PFSK-1 (cell line): ENCODE results near the gene IGFBP5.

Experiments used
- FOXP2 ChIP-seq: optimal IDR thresholded peaks from 2 replicates; pipeline ENCODE3; 2011; ENCODE audit warnings: borderline replicate concordance, control low read depth, inconsistent platforms; ENCODE audit not compliant: insufficient read depth; ENCODE audit errors: extremely low read length, extremely low read depth
- POLR2AphosphoS5 ChIP-seq: IDR thresholded peaks from 2 replicates; pipeline ENCODE4 v1.6.1; 2012; ENCODE audit warnings: low read depth, mild to moderate bottlenecking, control low read depth, low read length, moderate library complexity
- SIN3A ChIP-seq: IDR thresholded peaks from 2 replicates; pipeline ENCODE4 v1.6.1; 2012; ENCODE audit warnings: mild to moderate bottlenecking, low read length, moderate library complexity, borderline replicate concordance; ENCODE audit not compliant: insufficient read depth
- TAF1 ChIP-seq: IDR thresholded peaks from 2 replicates; pipeline ENCODE4 v1.6.1; 2012; ENCODE audit warnings: low read length, control low read depth, borderline replicate concordance; ENCODE audit not compliant: insufficient read depth
- TF ChIP-seq, protein P1 (sequence below), 2 experiments: IDR thresholded peaks; 2 replicates each; pipeline versions ENCODE4 v1.6.1 to v1.8.0; 2011 to 2012; ENCODE audit warnings: low read depth in 2 of 2, low read length in 2 of 2, control low read depth in 1 of 2, inconsistent platforms in 1 of 2, mild to moderate bottlenecking in 1 of 2, moderate library complexity in 1 of 2; ENCODE audit not compliant: insufficient read depth in 1 of 2

Gene IGFBP5

DNA sequence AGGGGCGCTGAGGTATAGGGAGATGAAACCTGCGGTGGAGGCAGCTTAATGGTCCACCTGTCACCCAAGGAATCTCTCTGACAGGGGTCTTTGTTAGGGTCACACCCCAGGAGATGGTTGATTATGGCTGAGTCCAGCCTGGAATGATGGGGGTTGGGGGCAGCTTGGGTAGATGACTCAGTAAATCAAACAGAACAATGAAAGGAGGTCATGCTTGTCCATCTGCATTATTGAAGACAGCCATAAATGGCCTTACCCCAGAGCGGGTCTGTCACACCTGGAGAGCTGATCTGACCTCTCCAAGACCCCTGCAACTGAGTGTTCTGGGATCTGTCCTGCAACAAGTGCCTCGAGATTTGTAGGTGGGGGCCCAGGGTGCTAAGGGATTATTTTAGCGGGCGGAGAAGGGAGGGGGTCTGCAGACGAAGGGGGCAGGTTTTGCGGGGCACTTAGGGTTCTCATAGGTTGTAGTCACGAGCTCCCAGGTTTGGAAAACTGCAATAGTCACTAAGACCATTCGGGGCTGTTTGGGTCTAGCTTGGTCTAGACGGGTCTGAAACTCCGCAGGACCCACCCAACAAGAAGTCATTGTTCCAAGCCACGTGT is 62.9 kb downstream of the IGFBP5 start:
- TF ChIP-seq POLR2AphosphoS5 (no peak), FOXP2 (no peak), SIN3A (no peak), TAF1 (no peak)
- TF ChIP-seq, protein P1, sequence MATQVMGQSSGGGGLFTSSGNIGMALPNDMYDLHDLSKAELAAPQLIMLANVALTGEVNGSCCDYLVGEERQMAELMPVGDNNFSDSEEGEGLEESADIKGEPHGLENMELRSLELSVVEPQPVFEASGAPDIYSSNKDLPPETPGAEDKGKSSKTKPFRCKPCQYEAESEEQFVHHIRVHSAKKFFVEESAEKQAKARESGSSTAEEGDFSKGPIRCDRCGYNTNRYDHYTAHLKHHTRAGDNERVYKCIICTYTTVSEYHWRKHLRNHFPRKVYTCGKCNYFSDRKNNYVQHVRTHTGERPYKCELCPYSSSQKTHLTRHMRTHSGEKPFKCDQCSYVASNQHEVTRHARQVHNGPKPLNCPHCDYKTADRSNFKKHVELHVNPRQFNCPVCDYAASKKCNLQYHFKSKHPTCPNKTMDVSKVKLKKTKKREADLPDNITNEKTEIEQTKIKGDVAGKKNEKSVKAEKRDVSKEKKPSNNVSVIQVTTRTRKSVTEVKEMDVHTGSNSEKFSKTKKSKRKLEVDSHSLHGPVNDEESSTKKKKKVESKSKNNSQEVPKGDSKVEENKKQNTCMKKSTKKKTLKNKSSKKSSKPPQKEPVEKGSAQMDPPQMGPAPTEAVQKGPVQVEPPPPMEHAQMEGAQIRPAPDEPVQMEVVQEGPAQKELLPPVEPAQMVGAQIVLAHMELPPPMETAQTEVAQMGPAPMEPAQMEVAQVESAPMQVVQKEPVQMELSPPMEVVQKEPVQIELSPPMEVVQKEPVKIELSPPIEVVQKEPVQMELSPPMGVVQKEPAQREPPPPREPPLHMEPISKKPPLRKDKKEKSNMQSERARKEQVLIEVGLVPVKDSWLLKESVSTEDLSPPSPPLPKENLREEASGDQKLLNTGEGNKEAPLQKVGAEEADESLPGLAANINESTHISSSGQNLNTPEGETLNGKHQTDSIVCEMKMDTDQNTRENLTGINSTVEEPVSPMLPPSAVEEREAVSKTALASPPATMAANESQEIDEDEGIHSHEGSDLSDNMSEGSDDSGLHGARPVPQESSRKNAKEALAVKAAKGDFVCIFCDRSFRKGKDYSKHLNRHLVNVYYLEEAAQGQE (IDR thresholded peaks at IDR 0.05; ENCODE audit: insufficient read depth in 1 of 2, low read depth in 2 of 2, low read length in 2 of 2), result no peak

DNA sequence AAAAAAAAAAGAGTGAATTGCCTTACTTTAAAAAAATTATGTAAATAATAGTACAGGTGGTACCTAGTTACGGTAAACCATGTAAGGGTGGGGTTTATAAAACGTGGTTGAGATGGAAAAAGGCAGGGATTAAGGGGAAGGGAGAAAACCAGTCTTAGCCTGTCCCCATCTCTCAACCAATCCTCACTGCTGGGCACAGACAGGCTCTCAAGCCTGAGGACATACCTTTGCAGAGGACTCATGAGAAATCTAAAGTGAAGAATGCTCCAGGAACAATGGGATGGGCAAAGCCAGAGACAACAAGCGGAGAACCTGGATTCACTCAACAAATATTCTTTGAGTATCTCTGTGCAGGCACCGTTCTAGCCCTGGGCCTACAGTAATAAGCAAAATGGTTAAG is 65.6 kb downstream of the IGFBP5 start:
- TF ChIP-seq, protein P1 (IDR thresholded peaks at IDR 0.05; ENCODE audit: insufficient read depth in 1 of 2, low read depth in 2 of 2, low read length in 2 of 2), result no peak
- no peak for TF ChIP-seq SIN3A

GRCh38 chr2:216626875-216627245 is 68.5 kb downstream of the IGFBP5 start:
- TF ChIP-seq POLR2AphosphoS5 (no peak), FOXP2 (no peak), TAF1 (no peak), SIN3A (no peak)
- TF ChIP-seq, protein P1 (IDR thresholded peaks at IDR 0.05; ENCODE audit: insufficient read depth in 1 of 2, low read depth in 2 of 2, low read length in 2 of 2), result no peak

DNA sequence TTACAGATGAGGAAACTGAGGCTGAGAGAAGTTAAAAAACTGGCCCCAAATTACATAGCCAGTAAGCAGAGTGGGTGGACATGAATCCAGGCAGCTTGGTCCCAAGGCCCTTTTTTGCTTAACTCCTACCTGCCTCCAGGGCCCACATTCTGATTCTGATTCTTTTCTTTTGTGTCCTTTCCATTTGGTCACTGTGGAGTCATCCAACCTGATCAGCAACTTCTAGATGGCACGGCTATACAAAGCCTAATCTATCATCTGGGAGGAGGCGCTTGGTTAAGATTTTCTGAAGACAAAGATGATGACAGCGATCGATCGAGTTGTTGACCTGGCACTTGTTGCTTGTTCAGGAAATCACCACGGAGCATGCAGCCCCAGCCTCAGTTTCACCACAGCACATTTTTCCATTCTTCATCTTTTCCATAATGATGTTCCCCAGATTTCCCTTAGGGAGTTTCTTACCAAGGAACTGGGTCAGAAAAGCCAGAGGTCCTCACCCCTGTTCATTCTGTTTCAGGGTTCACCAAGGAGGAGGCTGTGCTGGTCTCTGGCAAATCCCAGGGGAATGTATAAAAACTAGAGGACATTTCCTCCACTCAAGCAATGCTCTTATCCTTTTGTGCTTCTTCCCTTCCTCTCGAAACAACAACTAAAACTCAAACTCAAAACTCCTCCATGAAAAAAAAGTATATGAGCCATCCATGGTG is 69.0 kb downstream of the IGFBP5 start:
- no peak for TF ChIP-seq TAF1
- TF ChIP-seq, protein P1 (IDR thresholded peaks at IDR 0.05; ENCODE audit: insufficient read depth in 1 of 2, low read depth in 2 of 2, low read length in 2 of 2), result no peak
- no peak for TF ChIP-seq POLR2AphosphoS5
- TF ChIP-seq SIN3A, result no peak
- no peak for TF ChIP-seq FOXP2

DNA sequence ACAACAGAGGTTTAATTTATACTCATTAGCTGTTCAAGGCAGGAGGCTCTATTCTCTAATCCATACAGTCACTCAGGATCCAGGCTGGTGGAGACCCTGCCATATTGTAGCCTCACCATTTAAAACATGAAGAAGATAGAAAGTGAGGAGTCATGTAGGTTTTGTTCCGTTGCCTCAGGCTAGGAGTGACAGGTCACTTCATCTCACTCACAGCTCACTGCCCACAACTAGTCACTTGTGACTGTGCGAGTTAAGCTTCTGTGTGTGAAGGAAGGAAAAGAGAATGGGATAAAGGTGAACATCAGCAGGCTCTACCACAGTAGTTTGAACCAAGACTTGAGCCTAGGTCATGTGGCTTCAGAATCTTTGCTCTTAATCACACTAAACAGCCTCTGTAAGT is 71.1 kb downstream of the IGFBP5 start:
- no peak for TF ChIP-seq FOXP2
- TF ChIP-seq, protein P1 (IDR thresholded peaks at IDR 0.05; ENCODE audit: insufficient read depth in 1 of 2, low read depth in 2 of 2, low read length in 2 of 2), result no peak
- no peak for TF ChIP-seq TAF1
- TF ChIP-seq SIN3A, result no peak
- no peak for TF ChIP-seq POLR2AphosphoS5
